HepG2 (cell line): ENCODE data around the gene PLCXD1. TPM values are rescaled to one million over a fixed set of nuclear protein-coding genes. Genes with fewer than 3 reads are reported as not detected.

Source experiments
- ATF7 ChIP-seq, 2 experiments: fragments of 450-650 bp in 1 of 2; sonication (generic) in 1 of 2; formaldehyde crosslinking in 1 of 2; IDR thresholded peaks; 2 replicates each; pipeline versions ENCODE4 v1.4.0 to v1.6.1; 2016 to 2020; ENCODE audit warnings: antibody characterized with exemption in 1 of 2, mild to moderate bottlenecking in 1 of 2, missing genetic modification reagents in 1 of 2
- ETV5 ChIP-seq: IDR thresholded peaks from 2 replicates; pipeline ENCODE4 v1.6.1; 2018; ENCODE audit warnings: missing biosample characterization, missing genetic modification reagents, inconsistent platforms, borderline replicate concordance
- FOXP1 ChIP-seq, 2 experiments: fragments of 450-650 bp in 1 of 2; IDR thresholded peaks; 2 replicates each; pipeline ENCODE4 v1.6.1; 2017 to 2018; ENCODE audit warnings: antibody characterized with exemption in 1 of 2
- HNF4A ChIP-seq: sonication (generic); formaldehyde crosslinking; IDR thresholded peaks from 2 replicates; pipeline ENCODE4 v1.4.0; 2020; ENCODE audit warnings: missing genetic modification reagents
- JUND ChIP-seq: sonication (generic); formaldehyde crosslinking; IDR thresholded peaks from 2 replicates; pipeline ENCODE4 v1.8.0; 2022; ENCODE audit warnings: mild to moderate bottlenecking, missing genetic modification reagents
- MED13 ChIP-seq: sonication (generic); formaldehyde crosslinking; IDR thresholded peaks from 2 replicates; pipeline ENCODE4 v1.5.0; 2020; ENCODE audit warnings: missing genetic modification reagents
- MEIS1 ChIP-seq: sonication (generic); formaldehyde crosslinking; IDR thresholded peaks from 2 replicates; pipeline ENCODE4 v1.9.0; 2021; ENCODE audit warnings: mild to moderate bottlenecking, missing genetic modification reagents, moderate library complexity, borderline replicate concordance
- MTA3 ChIP-seq: sonication (generic); formaldehyde crosslinking; IDR thresholded peaks from 2 replicates; pipeline ENCODE4 v1.4.0; 2020; ENCODE audit warnings: missing genetic modification reagents
- RARA ChIP-seq: IDR thresholded peaks from 2 replicates; pipeline ENCODE4 v1.6.1; 2016; ENCODE audit warnings: missing genetic modification reagents, missing compliant biosample characterization
- RXRB ChIP-seq: IDR thresholded peaks from 2 replicates; pipeline ENCODE4 v1.6.1; 2016; ENCODE audit warnings: borderline replicate concordance, missing genetic modification reagents, missing compliant biosample characterization
- SKI ChIP-seq: fragments of 450-650 bp; IDR thresholded peaks from one replicate; pipeline ENCODE4 v1.6.1; 2018; ENCODE audit warnings: mild to moderate bottlenecking; ENCODE audit not compliant: partially characterized antibody
- SOX6 ChIP-seq, 2 experiments: fragments of 450-650 bp in 1 of 2; sonication (generic) in 1 of 2; formaldehyde crosslinking in 1 of 2; IDR thresholded peaks; 2 replicates each; pipeline versions ENCODE4 v1.4.0 to v1.6.1; 2017 to 2020; ENCODE audit warnings: antibody characterized with exemption in 1 of 2, mild to moderate bottlenecking in 1 of 2, missing genetic modification reagents in 1 of 2
- ZBTB20 ChIP-seq: sonication (generic); formaldehyde crosslinking; IDR thresholded peaks from 2 replicates; pipeline ENCODE4 v1.8.1; 2023; ENCODE audit warnings: missing genetic modification reagents, low read depth, mild to moderate bottlenecking, borderline replicate concordance
- ZNF20 ChIP-seq: sonication (generic); formaldehyde crosslinking; IDR thresholded peaks from 2 replicates; pipeline ENCODE4 v1.4.0; 2020; ENCODE audit warnings: mild to moderate bottlenecking, moderate library complexity, missing genetic modification reagents
- ZNF282 ChIP-seq: fragments of 450-650 bp; IDR thresholded peaks from 2 replicates; pipeline ENCODE4 v1.6.1; 2018; ENCODE audit not compliant: partially characterized antibody
- ZNF501 ChIP-seq: sonication (generic); formaldehyde crosslinking; IDR thresholded peaks from 2 replicates; pipeline ENCODE4 v1.5.1; 2020; ENCODE audit warnings: mild to moderate bottlenecking, moderate library complexity, missing genetic modification reagents
- ZNF512B ChIP-seq: sonication (generic); formaldehyde crosslinking; IDR thresholded peaks from 2 replicates; pipeline ENCODE4 v1.5.1; 2020; ENCODE audit warnings: missing genetic modification reagents, mild to moderate bottlenecking, borderline replicate concordance
- ZNF747 ChIP-seq: sonication (generic); formaldehyde crosslinking; IDR thresholded peaks from 2 replicates; pipeline ENCODE4 v1.8.1; 2023; ENCODE audit warnings: missing genetic modification reagents, mild to moderate bottlenecking, borderline replicate concordance
- ZNF775 ChIP-seq: sonication (generic); formaldehyde crosslinking; IDR thresholded peaks from 2 replicates; pipeline ENCODE4 v1.4.0; 2020; ENCODE audit warnings: missing genetic modification reagents, mild to moderate bottlenecking, moderate library complexity, borderline replicate concordance
- ZZZ3 ChIP-seq: sonication (generic); formaldehyde crosslinking; IDR thresholded peaks from 2 replicates; pipeline ENCODE4 v1.4.0; 2020; ENCODE audit warnings: missing genetic modification reagents, mild to moderate bottlenecking, borderline replicate concordance
- polyA plus RNA-seq, 8 experiments: library from polyadenylated mRNA; depleted of rRNA in 3 of 8; stranded (reverse) in 7 of 8; unstranded in 1 of 8; fragments of >200 nt; fragmentation: Illumina TruSeq in 4 of 8; extraction: Trizol in 4 of 8; gene quantifications; 2 replicates each; pipeline versions ENCODE4 v1.2.1 to v1.2.3, GENCODE V29; 2011 to 2016; ENCODE audit warnings: low read depth in 4 of 8, missing spikeins in 1 of 8, mixed read lengths in 1 of 8; ENCODE audit not compliant: insufficient read depth in 1 of 8
- total RNA-seq, 5 experiments: library from RNA; depleted of rRNA; stranded (reverse); fragments of >200 nt; fragmentation: Illumina TruSeq; extraction: Trizol; gene quantifications; 2 replicates each; pipeline ENCODE4 v1.2.3, GENCODE V29; 2016; ENCODE audit warnings: low read depth in 1 of 5
- TF ChIP-seq, protein P1 (sequence below): sonication (generic); IDR thresholded peaks from 2 replicates; pipeline ENCODE4 v1.6.1; 2016; ENCODE audit warnings: low read depth, borderline replicate concordance
- TF ChIP-seq, protein P2 (sequence below): sonication (generic); formaldehyde crosslinking; conservative IDR thresholded peaks from 2 replicates; pipeline ENCODE4 v1.4.0; 2020; ENCODE audit warnings: mild to moderate bottlenecking, missing genetic modification reagents, moderate library complexity

The PLCXD1 gene
- total and polyA plus RNA-seq, 2 of the 13 experiments (the other 11 are each of a cell fraction or from before 2014, with no cell fraction given): 87.7 to 153 TPM

DNA sequence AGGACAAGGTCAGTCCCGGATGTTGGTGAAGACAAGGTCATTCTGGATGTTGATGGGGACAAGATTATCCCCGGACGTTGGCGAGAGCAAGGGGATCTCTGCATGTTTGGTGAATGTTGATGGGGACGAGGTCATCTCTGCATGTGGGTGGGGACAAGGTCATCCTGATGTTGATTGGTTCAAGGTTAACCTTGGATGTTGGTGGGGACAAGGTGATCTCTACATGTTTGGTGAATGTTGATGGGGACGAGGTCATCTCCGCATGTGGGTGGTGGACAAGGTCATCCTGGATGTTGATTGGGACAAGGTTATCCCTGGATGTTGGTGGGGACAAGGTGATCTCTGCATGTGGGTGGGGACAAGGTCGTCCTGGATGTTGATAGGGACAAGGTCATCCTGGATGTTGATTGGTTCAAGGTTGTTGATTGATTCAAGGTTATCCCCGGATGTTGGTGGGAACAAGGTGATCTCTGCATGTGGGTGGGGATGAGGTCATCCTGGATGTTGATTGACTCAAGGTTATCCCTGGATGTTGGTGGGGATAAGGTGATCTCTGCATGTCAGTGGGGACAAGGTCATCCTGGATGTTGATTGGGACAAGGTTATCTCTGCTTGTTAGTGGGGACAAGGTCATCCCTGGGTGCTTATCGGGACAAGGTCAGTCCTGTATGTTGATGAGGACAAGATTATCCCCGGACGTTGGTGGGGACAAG, 28.8 kb upstream of the PLCXD1 start (continued):
- peak; percentile 76 for TF ChIP-seq ATF7 (IDR thresholded peaks at IDR 0.05)
- 0 out of 2 replicates have a peak, but pooled peaks have one; percentile 2 for TF ChIP-seq ATF7 (CRISPR knock-in tag; IDR thresholded peaks at IDR 0.05)
- TF ChIP-seq SKI: peak; percentile 42
- no peak for TF ChIP-seq ZNF20 (CRISPR knock-in tag)
- TF ChIP-seq RXRB: peak; percentile 70
- no peak for TF ChIP-seq ZNF282
- no peak for TF ChIP-seq MED13
- peak; percentile 52; the same call in 1 of the 2 replicates for TF ChIP-seq ZNF501 (CRISPR knock-in tag)
- TF ChIP-seq ZBTB20 (CRISPR knock-in tag): 0 out of 2 replicates have a peak, but pooled peaks have one; percentile 30
- TF ChIP-seq, protein P1, sequence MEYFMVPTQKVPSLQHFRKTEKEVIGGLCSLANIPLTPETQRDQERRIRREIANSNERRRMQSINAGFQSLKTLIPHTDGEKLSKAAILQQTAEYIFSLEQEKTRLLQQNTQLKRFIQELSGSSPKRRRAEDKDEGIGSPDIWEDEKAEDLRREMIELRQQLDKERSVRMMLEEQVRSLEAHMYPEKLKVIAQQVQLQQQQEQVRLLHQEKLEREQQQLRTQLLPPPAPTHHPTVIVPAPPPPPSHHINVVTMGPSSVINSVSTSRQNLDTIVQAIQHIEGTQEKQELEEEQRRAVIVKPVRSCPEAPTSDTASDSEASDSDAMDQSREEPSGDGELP: no peak
- no peak for TF ChIP-seq FOXP1 (IDR thresholded peaks at IDR 0.05)
- no peak; the same call in 1 of the 2 replicates for TF ChIP-seq FOXP1 (CRISPR knock-in tag; IDR thresholded peaks at IDR 0.05)
- TF ChIP-seq ZNF775 (CRISPR knock-in tag): no peak
- TF ChIP-seq ZZZ3 (CRISPR knock-in tag): no peak
- TF ChIP-seq JUND (CRISPR knock-in tag): peak; percentile 25; the same call in 1 of the 2 replicates
- TF ChIP-seq RARA (CRISPR knock-in tag): peak; percentile 72; the same call in 1 of the 2 replicates
- TF ChIP-seq ETV5 (CRISPR knock-in tag): no peak
- TF ChIP-seq MEIS1 (CRISPR knock-in tag): no peak
- TF ChIP-seq, protein P2, sequence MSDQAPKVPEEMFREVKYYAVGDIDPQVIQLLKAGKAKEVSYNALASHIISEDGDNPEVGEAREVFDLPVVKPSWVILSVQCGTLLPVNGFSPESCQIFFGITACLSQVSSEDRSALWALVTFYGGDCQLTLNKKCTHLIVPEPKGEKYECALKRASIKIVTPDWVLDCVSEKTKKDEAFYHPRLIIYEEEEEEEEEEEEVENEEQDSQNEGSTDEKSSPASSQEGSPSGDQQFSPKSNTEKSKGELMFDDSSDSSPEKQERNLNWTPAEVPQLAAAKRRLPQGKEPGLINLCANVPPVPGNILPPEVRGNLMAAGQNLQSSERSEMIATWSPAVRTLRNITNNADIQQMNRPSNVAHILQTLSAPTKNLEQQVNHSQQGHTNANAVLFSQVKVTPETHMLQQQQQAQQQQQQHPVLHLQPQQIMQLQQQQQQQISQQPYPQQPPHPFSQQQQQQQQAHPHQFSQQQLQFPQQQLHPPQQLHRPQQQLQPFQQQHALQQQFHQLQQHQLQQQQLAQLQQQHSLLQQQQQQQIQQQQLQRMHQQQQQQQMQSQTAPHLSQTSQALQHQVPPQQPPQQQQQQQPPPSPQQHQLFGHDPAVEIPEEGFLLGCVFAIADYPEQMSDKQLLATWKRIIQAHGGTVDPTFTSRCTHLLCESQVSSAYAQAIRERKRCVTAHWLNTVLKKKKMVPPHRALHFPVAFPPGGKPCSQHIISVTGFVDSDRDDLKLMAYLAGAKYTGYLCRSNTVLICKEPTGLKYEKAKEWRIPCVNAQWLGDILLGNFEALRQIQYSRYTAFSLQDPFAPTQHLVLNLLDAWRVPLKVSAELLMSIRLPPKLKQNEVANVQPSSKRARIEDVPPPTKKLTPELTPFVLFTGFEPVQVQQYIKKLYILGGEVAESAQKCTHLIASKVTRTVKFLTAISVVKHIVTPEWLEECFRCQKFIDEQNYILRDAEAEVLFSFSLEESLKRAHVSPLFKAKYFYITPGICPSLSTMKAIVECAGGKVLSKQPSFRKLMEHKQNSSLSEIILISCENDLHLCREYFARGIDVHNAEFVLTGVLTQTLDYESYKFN (CRISPR knock-in tag): peak; percentile 29; the same call in 1 of the 2 replicates
- no peak for TF ChIP-seq ZNF512B (CRISPR knock-in tag)
- 0 out of 2 replicates have a peak, but pooled peaks have one; percentile 1 for TF ChIP-seq HNF4A
- TF ChIP-seq ZNF747 (CRISPR knock-in tag): no peak
- no peak for TF ChIP-seq SOX6 (IDR thresholded peaks at IDR 0.05)
- TF ChIP-seq SOX6 (CRISPR knock-in tag; IDR thresholded peaks at IDR 0.05): no peak
- TF ChIP-seq MTA3 (CRISPR knock-in tag): no peak
